Measurements from ENCODE around the gene TSSK3.
"Not testable (repeated sequence)": the region's sequence is repeated elsewhere in the genome, so short reads cannot be mapped to it uniquely, and the experiment has no call there.

The TSSK3 gene

GRCh38 chr1:32339363-32339978 lies 22.9 kb upstream of the TSSK3 start:
- no peak for DNase-seq

- no peak for DNase-seq
Measured at GRCh38 chr1:32341186-32341757, 21.1 kb upstream of the TSSK3 start.

GRCh38 chr1:32341971-32342370 lies 20.4 kb upstream of the TSSK3 start:
- no peak for DNase-seq

GRCh38 chr1:32342704-32343103 lies 19.6 kb upstream of the TSSK3 start:
- DNase-seq = no peak

GRCh38 chr1:32345289-32345827 lies 17.0 kb upstream of the TSSK3 start:
- DNase-seq = peak; percentile 66

GRCh38 chr1:32346532-32347157 lies 15.7 kb upstream of the TSSK3 start:
- DNase-seq = no peak

GRCh38 chr1:32349211-32349708 lies 13.1 kb upstream of the TSSK3 start:
- no peak for DNase-seq

GRCh38 chr1:32350785-32351398 lies 11.4 kb upstream of the TSSK3 start:
- DNase-seq = no peak

- DNase-seq = peak; percentile 97
Measured at GRCh38 chr1:32351399-32352238, 10.7 kb upstream of the TSSK3 start.

- DNase-seq = no peak
Measured at GRCh38 chr1:32352239-32352745, 10.0 kb upstream of the TSSK3 start.

GRCh38 chr1:32352831-32353383 lies 9.4 kb upstream of the TSSK3 start:
- no peak for DNase-seq

GRCh38 chr1:32353431-32353830 lies 8.9 kb upstream of the TSSK3 start:
- no peak for DNase-seq

GRCh38 chr1:32353886-32354570 lies 8.3 kb upstream of the TSSK3 start:
- no peak for DNase-seq

GRCh38 chr1:32355778-32356177 lies 6.6 kb upstream of the TSSK3 start:
- not testable (repeated sequence) for DNase-seq

- no peak for DNase-seq
Measured at GRCh38 chr1:32356478-32356877, 5.9 kb upstream of the TSSK3 start.

- DNase-seq = no peak
Measured at GRCh38 chr1:32357614-32358013, 4.7 kb upstream of the TSSK3 start.

GRCh38 chr1:32358435-32358834 lies 3.9 kb upstream of the TSSK3 start:
- no peak for DNase-seq

- DNase-seq = no peak
Measured at GRCh38 chr1:32361308-32361673, 1.0 kb upstream of the TSSK3 start.

GRCh38 chr1:32361674-32362473 lies 465 bp upstream of the TSSK3 start:
- DNase-seq = peak; percentile 59

- no peak for DNase-seq
Measured at GRCh38 chr1:32363713-32364112, 1.4 kb downstream of the TSSK3 start.

GRCh38 chr1:32364836-32365235 lies 2.5 kb downstream of the TSSK3 start:
- DNase-seq = no peak

All from CD4-positive, alpha-beta T cell treated with Interleukin-17A for 4 hours (primary cell).